GM12872 (cell line): ENCODE results near the gene SAMD3.
A peak's percentile ranks its signal among the peaks of the same experiment; 100 is the strongest.

Experiments used
- TF ChIP-seq, protein P1 (sequence below): IDR thresholded peaks from 3 replicates; pipeline ENCODE4 v1.5.1; 2011; ENCODE audit warnings: low read depth, mild to moderate bottlenecking, low read length, moderate library complexity; ENCODE audit not compliant: insufficient read depth

The SAMD3 gene, protein sequence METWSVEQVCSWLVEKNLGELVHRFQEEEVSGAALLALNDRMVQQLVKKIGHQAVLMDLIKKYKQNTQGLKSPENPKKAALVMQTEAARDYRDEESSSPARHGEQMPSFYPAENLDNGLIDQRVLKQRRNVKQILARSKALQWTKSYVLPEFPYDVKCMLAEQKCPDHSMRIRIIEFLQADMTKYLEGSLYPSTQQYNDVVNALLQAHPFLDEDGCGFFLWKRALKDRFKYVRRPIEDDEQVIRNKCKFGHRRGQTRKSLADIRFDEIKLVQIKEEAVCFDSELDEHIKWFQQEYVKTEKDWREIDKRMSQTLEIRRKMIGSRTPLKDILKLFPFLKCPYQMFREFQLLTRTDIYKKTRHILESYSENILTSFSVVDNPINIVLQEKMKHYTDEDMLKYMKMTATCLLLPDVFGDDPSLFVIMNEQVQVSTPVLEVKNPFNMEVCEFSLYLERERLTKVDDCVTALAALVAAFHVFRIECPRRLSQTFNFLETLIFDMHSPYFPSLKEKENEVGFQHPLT

DNA sequence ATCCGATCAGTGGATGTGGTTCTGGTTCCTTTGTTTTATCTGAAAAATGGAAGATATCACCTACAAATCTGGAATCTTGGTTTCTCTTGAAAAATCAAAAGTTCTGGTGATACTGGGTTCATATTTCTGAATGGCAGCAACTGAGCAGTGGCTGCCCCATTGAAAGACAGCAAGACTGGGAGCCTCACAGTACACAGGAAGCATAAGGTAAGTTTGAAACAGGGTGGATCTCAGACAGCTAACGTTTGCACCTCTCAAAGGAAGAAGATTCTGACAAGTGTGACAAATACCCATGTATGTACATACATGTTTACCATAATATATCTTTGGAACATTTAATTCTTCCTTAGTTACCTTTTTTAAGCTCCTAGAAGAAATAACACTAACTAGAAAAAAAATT lies at the start of gene SAMD3:
SAMD3 (minus strand) TSS at position 177 of the 400 bp plus-strand sequence. CDS start 7,678 bp downstream, outside the sequence.
- TF ChIP-seq, protein P1, sequence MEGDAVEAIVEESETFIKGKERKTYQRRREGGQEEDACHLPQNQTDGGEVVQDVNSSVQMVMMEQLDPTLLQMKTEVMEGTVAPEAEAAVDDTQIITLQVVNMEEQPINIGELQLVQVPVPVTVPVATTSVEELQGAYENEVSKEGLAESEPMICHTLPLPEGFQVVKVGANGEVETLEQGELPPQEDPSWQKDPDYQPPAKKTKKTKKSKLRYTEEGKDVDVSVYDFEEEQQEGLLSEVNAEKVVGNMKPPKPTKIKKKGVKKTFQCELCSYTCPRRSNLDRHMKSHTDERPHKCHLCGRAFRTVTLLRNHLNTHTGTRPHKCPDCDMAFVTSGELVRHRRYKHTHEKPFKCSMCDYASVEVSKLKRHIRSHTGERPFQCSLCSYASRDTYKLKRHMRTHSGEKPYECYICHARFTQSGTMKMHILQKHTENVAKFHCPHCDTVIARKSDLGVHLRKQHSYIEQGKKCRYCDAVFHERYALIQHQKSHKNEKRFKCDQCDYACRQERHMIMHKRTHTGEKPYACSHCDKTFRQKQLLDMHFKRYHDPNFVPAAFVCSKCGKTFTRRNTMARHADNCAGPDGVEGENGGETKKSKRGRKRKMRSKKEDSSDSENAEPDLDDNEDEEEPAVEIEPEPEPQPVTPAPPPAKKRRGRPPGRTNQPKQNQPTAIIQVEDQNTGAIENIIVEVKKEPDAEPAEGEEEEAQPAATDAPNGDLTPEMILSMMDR: no peak

DNA sequence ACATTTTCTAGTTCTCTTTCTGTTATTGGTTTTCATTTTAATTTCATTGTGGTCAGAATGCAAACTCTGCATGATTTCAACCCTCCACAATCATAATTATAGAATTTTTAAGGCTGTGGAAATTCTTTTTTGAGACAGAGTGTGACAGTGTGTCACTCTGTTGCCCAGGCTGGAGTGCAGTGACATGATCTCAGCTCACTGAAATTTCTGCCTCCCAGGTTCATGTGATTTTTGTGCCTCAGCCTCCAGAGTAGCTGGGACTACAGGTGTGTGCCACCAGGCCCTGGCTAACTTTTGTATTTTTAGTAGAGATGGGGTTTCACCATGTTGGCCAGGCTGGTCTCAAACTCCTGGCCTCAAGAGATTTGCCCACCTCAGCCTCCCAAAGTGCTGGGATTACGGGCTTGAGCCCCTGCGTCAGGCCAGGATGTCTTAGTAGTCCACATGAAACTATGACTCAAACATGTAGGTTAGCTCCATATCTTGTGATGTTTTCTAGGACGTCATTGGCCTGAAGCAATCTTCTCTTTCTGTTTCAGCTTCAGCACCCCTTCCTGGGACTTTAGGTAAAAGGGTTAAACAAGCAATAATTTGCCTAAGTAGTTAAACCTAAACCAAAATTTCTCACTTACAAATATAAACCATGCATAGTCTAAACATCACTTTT lies 47.4 kb upstream of the SAMD3 start:
- TF ChIP-seq, protein P1: no peak

DNA sequence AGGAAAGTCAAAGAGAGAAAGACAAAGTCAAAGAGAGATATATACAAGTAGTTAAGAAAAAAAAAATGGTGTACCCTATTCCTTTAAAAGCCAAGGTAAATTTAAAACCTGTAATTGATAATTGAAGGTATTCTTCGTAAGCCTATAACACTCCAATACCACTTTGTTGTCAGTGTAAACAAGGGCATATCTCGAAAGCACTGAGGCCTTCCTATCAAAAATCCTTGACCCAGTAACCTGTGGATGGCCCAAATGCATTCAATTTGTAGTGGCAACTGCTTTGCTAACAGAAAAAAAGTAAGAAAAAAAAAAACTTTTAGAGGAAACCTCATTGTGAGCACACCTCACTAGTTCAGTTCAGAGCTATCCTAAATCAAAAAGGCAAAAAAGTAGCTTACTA lies 39.3 kb upstream of the SAMD3 start:
- TF ChIP-seq, protein P1: no peak

DNA sequence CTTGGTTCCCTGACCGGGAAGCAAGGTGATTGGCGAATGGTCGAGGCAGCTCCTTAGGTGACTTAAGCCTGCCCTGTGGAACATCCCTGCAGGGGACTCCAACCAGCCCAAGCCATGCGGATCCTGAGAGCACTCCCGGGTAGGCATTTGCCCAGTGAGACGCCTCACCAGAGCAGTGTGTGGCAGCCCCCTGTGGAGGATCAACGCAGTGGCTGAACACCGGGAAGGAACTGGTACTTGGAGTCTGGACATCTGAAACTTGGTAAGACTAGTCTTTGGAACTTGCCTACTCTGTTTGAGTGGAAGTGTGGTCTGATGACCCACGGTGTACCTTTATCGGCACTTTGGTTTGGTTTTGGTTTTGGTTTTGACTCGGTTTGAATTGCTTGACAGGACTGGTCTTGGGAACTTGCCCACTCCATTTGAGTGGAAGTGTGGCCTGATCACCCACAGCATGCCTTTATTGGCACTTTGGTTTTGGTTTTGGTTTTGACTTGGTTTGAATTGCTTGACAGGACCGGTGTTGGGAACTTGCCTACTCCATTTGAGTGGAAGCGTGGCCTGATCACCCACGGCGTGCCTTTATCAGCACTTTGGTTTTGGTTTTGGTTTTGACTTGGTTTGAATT lies 38.0 kb upstream of the SAMD3 start:
- TF ChIP-seq, protein P1: peak; percentile 3; the same call in 1 of the 3 replicates

DNA sequence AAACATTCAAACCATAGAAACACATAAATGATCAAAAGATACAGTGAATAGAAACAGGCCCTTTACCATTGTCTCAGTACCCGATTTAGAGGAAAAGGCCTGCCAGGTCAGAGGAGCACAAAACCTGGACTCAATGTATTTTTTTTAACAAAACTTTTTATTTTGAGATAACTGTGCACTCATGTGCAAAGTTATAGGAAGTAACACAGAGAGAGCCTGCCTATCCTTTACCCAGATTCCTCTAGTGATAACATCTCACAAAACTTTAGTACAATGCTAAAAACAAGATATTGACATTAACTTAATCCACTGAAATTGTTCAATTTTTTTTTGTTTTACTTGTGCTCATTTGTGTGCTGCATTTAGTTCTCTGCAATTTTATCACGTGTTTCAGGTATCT lies 36.8 kb upstream of the SAMD3 start:
- TF ChIP-seq, protein P1: no peak

DNA sequence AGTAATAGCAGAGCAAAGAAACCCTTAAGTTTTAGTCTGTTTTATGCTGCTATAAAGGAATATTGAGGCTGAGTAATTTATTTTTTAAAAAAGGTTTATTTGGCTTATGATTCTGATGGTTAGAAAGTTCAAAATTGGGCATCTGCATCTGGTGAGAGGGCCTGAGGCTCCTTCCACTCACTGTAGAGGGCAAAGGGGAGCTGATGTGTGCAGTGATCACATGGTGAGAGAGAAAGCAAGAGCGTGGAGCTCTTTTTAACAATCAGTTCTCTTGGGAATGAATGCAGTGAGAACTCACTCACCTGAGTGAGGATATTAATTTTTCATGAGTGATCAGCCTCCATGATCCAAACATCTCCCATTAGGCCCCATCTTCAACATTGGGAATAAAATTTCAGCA lies 36.4 kb upstream of the SAMD3 start:
- TF ChIP-seq, protein P1: 0 out of 3 replicates have a peak, but pooled peaks have one; percentile 6
